Stimulated activated CD4-positive, alpha-beta T cell treated with anti-CD3 and anti-CD28 coated beads, TNF-alpha, amount 100 ng/mL, for 24 hours (primary cell): ENCODE measurements around the gene CHD6.

Experiments
- DNase-seq, 3 experiments: peaks; one replicate each; pipeline ENCODE4 v3.0.0-alpha.2; 2020; ENCODE audit warnings: low read depth in 3 of 3

CHD6 gene

GRCh38 chr20:41592516-41593216 lies 25.5 kb downstream of the CHD6 start:
- DNase-seq, result no peak

- no peak for DNase-seq
Observed at GRCh38 chr20:41587956-41588355, 30.2 kb downstream of the CHD6 start.

DNA sequence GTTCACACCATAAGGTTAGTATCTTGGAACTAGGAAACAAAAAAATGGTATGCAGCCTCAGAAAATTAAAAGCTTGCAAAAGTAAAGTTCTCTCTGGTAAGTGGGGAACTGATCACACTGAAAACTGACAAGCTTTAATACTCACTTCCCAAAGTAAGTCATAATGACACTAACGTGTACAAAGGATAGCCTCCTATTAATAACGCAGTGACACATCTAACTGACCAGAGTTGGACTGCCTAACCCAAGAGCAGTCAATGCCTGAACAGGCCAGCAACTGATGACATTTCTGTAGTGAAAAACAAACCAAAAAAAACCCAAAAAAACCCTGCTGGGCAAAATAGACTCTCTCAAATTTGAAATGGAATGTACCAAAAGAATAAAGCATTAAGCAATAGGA lies 30.7 kb downstream of the CHD6 start:
- DNase-seq, result no peak

GRCh38 chr20:41586772-41587171 lies 31.4 kb downstream of the CHD6 start:
- DNase-seq, result no peak

GRCh38 chr20:41580350-41580749 lies 37.8 kb downstream of the CHD6 start:
- DNase-seq, result no peak

- no peak for DNase-seq
Observed at GRCh38 chr20:41577129-41578009, 40.8 kb downstream of the CHD6 start.

GRCh38 chr20:41575412-41575811 lies 42.8 kb downstream of the CHD6 start:
- no peak for DNase-seq

- DNase-seq, result no peak
Observed at GRCh38 chr20:41574802-41575389, 43.3 kb downstream of the CHD6 start.

DNA sequence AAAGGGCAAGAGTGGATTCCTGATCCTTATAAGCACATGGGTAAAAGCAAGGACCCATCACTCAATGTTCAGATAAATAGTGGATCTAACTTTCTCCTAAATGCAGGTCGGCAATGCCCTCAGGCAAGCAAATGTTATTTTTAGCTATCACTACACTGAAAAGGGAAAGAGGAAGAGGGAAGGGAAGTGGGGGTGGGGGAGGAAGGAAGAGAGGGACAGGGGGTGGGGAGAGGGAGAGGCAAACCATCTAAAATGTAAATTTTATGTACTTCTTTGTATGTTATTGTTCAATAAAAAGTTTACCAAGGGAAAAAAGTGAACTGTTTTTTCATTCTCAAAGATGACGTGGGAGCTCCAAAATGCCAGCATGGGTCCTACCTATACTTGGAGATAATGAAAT lies 44.2 kb downstream of the CHD6 start:
- no peak for DNase-seq

- no peak for DNase-seq
Observed at GRCh38 chr20:41572010-41572572, 46.1 kb downstream of the CHD6 start.

DNA sequence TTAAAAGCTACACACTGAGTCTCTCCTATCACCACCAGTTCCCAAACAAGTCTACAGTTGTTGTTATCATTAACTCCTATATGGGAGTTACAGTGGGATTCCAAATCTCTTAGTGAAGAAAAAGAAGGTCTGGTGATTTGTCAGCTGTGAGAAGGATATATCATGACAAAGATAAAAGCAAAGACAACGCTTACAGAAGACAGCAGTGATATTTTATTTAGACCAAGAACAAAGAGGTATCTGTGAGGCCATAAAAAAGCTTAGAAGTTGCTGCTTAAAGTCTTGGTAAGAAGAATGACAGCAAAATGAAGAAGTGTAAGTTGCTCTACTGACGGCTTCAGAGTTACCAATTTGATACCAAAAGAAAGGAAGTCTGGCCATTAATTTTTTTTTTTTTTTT lies 47.2 kb downstream of the CHD6 start:
- no peak for DNase-seq

GRCh38 chr20:41570557-41570956 lies 47.6 kb downstream of the CHD6 start:
- no peak for DNase-seq

DNA sequence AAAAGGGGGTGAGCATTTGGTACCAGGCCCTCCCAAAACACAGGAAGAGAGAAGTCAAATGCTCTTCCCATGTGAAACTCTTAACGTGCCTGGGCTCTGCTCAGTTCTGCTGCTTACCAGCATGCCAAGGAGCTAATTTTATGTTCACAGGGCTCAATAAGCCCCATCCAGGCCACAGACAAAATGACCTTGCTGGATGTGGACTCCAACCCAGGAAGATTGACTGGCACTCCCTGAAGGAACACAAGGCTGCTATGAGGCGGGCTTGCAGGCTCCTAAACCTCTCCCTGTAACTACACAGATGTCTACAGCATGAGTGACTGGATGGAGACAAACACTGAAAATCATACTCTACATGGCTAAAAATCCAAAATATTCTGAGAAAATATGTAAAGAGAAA lies 50.6 kb downstream of the CHD6 start:
- DNase-seq, result no peak

- no peak for DNase-seq
Observed at GRCh38 chr20:41566896-41567527, 51.2 kb downstream of the CHD6 start.

- no peak for DNase-seq
Observed at GRCh38 chr20:41563087-41563486, 55.1 kb downstream of the CHD6 start.

- no peak for DNase-seq
Observed at GRCh38 chr20:41560970-41561369, 57.2 kb downstream of the CHD6 start.

GRCh38 chr20:41559658-41560057 lies 58.5 kb downstream of the CHD6 start:
- DNase-seq, result no peak

GRCh38 chr20:41553142-41553879 lies 64.9 kb downstream of the CHD6 start:
- DNase-seq, result no peak

DNA sequence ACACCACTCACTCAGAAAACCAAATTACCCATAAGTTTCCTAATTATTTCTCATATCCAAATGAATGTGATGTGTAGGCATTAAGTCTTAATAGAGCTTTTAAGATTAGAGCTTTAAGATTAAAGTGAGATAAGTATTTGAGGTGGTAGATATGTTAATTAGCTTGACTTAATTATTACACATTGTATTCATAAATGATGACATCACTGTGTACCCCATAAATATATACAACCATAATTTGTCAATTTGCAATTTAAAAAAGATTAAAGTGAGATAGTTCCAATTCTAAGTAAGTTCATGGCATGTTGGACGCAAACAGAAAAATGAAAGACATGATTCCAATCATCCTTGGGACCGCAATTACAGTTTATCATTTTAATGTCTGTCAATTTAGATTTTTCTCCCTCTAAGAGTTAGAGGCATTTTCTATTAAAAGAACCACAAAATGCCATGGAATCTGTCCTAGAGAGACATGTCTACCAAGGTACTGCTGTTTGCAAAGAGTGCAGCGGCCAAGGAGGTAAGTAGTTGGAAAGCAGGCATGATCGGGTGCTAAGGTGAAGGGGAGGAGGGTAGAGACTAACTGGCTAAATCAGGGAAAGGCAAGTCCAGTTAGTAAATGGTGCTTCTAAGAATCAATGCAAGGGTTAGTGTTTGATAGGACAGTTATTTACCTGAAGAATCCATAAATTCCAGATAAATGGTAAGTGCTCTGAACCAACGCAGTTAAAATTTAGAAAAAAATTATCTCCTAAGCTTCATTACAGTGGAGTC lies 65.7 kb downstream of the CHD6 start:
- no peak for DNase-seq

DNA sequence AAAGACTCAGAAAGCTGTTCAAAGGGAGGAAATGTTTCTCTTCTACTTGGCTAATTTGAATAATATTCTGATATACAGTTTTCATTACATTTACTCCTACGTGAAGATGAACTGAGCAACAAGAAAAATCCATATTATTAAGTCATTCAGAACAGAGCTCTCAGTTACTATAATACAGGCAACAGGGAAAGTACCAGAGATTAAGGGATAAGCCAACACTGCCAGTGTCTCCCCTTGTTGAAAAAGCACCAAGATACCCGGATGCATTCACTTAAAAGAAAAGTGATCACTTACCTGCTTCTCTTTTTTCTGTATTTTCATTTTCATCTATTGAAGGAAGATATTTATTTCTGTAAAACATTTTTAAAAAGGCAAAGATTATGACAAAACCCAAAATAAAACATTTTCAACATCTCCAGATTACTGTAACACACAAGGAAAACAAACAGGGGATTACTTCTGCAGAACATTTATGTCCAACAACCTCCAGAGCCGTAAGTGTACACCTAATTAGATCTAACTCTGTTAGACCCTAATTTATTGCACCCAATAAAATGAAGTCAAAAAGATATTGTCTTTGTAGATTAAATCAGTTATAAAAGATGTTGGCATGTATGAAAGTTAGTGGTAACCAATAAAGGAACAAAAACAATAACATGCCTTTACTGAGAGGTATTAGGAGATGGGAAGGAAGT lies 67.0 kb downstream of the CHD6 start:
- DNase-seq, result no peak
